GM12801 (cell line): ENCODE data around the gene HOXC11.

Experiments used
- CTCF ChIP-seq: IDR thresholded peaks from one replicate; pipeline ENCODE4 v1.5.1; 2011; ENCODE audit warnings: control low read depth; ENCODE audit not compliant: insufficient read length; ENCODE audit errors: extremely low read depth

Gene HOXC11

GRCh38 chr12:53988541-53989226 lies 15.8 kb downstream of the HOXC11 start:
- TF ChIP-seq CTCF, result no peak

GRCh38 chr12:53989227-53990113 lies 16.5 kb downstream of the HOXC11 start:
- TF ChIP-seq CTCF, result peak; percentile 71

- TF ChIP-seq CTCF, result no peak
Measured at GRCh38 chr12:53990311-53991076, 17.6 kb downstream of the HOXC11 start.

- no peak for TF ChIP-seq CTCF
Measured at GRCh38 chr12:53991077-53991460, 18.1 kb downstream of the HOXC11 start.

GRCh38 chr12:53992377-53992889 lies 19.5 kb downstream of the HOXC11 start:
- no peak for TF ChIP-seq CTCF

- no peak for TF ChIP-seq CTCF
Measured at GRCh38 chr12:53993162-53994008, 20.5 kb downstream of the HOXC11 start.
